ENCODE results near the gene AQP1. TPM values are rescaled to one million over a fixed set of nuclear protein-coding genes. Genes with fewer than 3 reads are reported as not detected.

The AQP1 gene
- total RNA-seq (2013), result 0.10 TPM
- polyA plus RNA-seq (under 1 TPM in 1 of 3 donors, not detected in 2; 0.03 TPM), polyA minus RNA-seq (0.14 TPM in 1 of 2 replicates, not detected in the other), total RNA-seq (0 to 0.23 (median 0.04) reads per million in 11 experiments)

- Histone ChIP-seq H3K4me1 (ENCODE audit: control insufficient read depth in 1 of 2, insufficient read depth in 2 of 2, low read length in 2 of 2) (no peaks in the 10 kb centered on the region), H3K4me3 (replicated peaks in 1 of 3; ENCODE audit: low read depth in 2 of 3, low read length in 3 of 3) (no peak within 1 kb of the TSS), H3K9ac (ENCODE audit: insufficient read depth, low read length, poor library complexity, severe bottlenecking) (no peak within 1 kb of the TSS), H3K9me3 (replicated peaks in 1 of 2; ENCODE audit: control insufficient read depth in 1 of 2, insufficient read depth in 1 of 2, low read length in 2 of 2) (no peaks in the 10 kb centered on the region), H2AFZ (ENCODE audit: insufficient read depth, low read depth, low read length, poor library complexity, severe bottlenecking) (no peak within 1 kb of the TSS), H4K20me1 (ENCODE audit: insufficient read depth, low read length) (no peaks in the 10 kb centered on the region), H3K79me2 (ENCODE audit: insufficient read depth, low read length) (no peaks in the 10 kb centered on the region), H3K27ac (ENCODE audit: low read depth in 1 of 2, low read length in 2 of 2) (no peak within 1 kb of the TSS), H3K4me2 (replicated peaks; ENCODE audit: extremely low read depth, low read length, poor library complexity, severe bottlenecking) (no peak within 1 kb of the TSS), H3K36me3 (replicated peaks in 1 of 2; ENCODE audit: control insufficient read depth in 1 of 2, insufficient read depth in 2 of 2, low read length in 2 of 2) (no peaks in the 10 kb centered on the region), H3K27me3 (ENCODE audit: control insufficient read depth in 2 of 2, insufficient read depth in 2 of 2, low read length in 2 of 2) (no peaks in the 10 kb centered on the region)
- 19% methylated on average over 6 of the region's 12 CpGs for WGBS (ENCODE audit: insufficient coverage)
- DNase-seq, result no peak
- H3K4me3 Mint-ChIP-seq, result peak within 1 kb of the TSS in 1 of 2 donors; percentile 31
- intact Hi-C loops (cut with micrococcal nuclease), result no loop called here
- peak within 1 kb of the TSS in 2 of 7 donors; percentile 48 to 77 for H3K27ac Mint-ChIP-seq
- H3K9me3 Mint-ChIP-seq, result no peaks in the 10 kb centered on the region
- TF ChIP-seq CTCF (IDR thresholded peaks at IDR 0.05), result no peak
- H3K27me3 Mint-ChIP-seq (ENCODE audit: low read depth in 3 of 3), result peaks cover 0 to 4% (median 0%) of the 10 kb centered on the region in 3 donors
- no peaks in the 10 kb centered on the region for H3K36me3 Mint-ChIP-seq
- H3K4me1 Mint-ChIP-seq, result peaks cover 2% of the 10 kb centered on the region
Measured at GRCh38 chr7:30911561-30911969, at the start of gene AQP1. Gene AQP1, plus strand, starts transcription at chr7:30911853. Its CDS starts 57 bp downstream, at chr7:30911910.

- no peak for DNase-seq
- no peak overlapping the region for H2AFZ ChIP-seq (ENCODE audit: insufficient read depth, low read depth, low read length, poor library complexity, severe bottlenecking)
- no peak overlapping the region for H3K4me2 ChIP-seq (replicated peaks; ENCODE audit: extremely low read depth, low read length, poor library complexity, severe bottlenecking)
- H3K9me3 Mint-ChIP-seq, result peaks cover 0 to 3% (median 0%) of the 10 kb centered on the region in 7 donors
- 94% methylated on average over 9 of the region's 9 CpGs for WGBS (ENCODE audit: insufficient coverage)
- no peaks in the 10 kb centered on the region for H3K27me3 ChIP-seq (ENCODE audit: control insufficient read depth in 2 of 2, insufficient read depth in 2 of 2, low read length in 2 of 2)
- no peak overlapping the region for H3K27ac Mint-ChIP-seq
- H3K9me3 ChIP-seq (replicated peaks in 1 of 2; ENCODE audit: control insufficient read depth in 1 of 2, insufficient read depth in 1 of 2, low read length in 2 of 2), result no peaks in the 10 kb centered on the region
- H3K9ac ChIP-seq (ENCODE audit: insufficient read depth, low read length, poor library complexity, severe bottlenecking), result no peak overlapping the region
- H3K27ac ChIP-seq (ENCODE audit: low read depth in 1 of 2, low read length in 2 of 2), result no peak overlapping the region
- no peaks in the 10 kb centered on the region for H3K36me3 Mint-ChIP-seq
- H3K4me1 ChIP-seq (ENCODE audit: control insufficient read depth in 1 of 2, insufficient read depth in 2 of 2, low read length in 2 of 2), result no peaks in the 10 kb centered on the region
- peaks cover 0 to 3% (median 0%) of the 10 kb centered on the region in 3 donors for H3K27me3 Mint-ChIP-seq (ENCODE audit: low read depth in 3 of 3)
- H3K4me1 Mint-ChIP-seq, result no peaks in the 10 kb centered on the region
- no peak overlapping the region for H3K4me3 ChIP-seq (replicated peaks in 1 of 3; ENCODE audit: low read depth in 2 of 3, low read length in 3 of 3)
- H3K4me3 Mint-ChIP-seq, result no peak overlapping the region
- H4K20me1 ChIP-seq (ENCODE audit: insufficient read depth, low read length), result no peaks in the 10 kb centered on the region
- TF ChIP-seq CTCF (IDR thresholded peaks at IDR 0.05), result no peak
- H3K79me2 ChIP-seq (ENCODE audit: insufficient read depth, low read length), result no peaks in the 10 kb centered on the region
- no peaks in the 10 kb centered on the region for H3K36me3 ChIP-seq (replicated peaks in 1 of 2; ENCODE audit: control insufficient read depth in 1 of 2, insufficient read depth in 2 of 2, low read length in 2 of 2)
- intact Hi-C loops (cut with micrococcal nuclease), result no loop called here
Measured at GRCh38 chr7:30862995-30863705, 48.5 kb upstream of the AQP1 start.

Data from CD14-positive monocyte (primary cell).